LNCaP clone FGC (cell line): ENCODE measurements around the gene RAMP1.
"Not testable (repeated sequence)": the region's sequence is repeated elsewhere in the genome, so short reads cannot be mapped to it uniquely, and the experiment has no call there.

ENCODE experiments used
- DNase-seq: peaks from one replicate; pipeline ENCODE4 v3.0.0-alpha.2; 2011; ENCODE audit warnings: low read depth
- H3K4me3 ChIP-seq: 2 replicates; pipeline ENCODE4 v1.5.1; 2011; ENCODE audit warnings: mild to moderate bottlenecking, low read depth, low read length, control low read depth
- TF ChIP-seq, protein P1 (sequence below): IDR thresholded peaks from 2 replicates; pipeline ENCODE4 v1.5.1; 2012; ENCODE audit warnings: mild to moderate bottlenecking; ENCODE audit not compliant: control insufficient read depth, insufficient read depth; ENCODE audit errors: extremely low read depth

RAMP1 gene

GRCh38 chr2:237867465-237867864 is 8.0 kb downstream of the RAMP1 start:
- DNase-seq = no peak
- TF ChIP-seq, protein P1, sequence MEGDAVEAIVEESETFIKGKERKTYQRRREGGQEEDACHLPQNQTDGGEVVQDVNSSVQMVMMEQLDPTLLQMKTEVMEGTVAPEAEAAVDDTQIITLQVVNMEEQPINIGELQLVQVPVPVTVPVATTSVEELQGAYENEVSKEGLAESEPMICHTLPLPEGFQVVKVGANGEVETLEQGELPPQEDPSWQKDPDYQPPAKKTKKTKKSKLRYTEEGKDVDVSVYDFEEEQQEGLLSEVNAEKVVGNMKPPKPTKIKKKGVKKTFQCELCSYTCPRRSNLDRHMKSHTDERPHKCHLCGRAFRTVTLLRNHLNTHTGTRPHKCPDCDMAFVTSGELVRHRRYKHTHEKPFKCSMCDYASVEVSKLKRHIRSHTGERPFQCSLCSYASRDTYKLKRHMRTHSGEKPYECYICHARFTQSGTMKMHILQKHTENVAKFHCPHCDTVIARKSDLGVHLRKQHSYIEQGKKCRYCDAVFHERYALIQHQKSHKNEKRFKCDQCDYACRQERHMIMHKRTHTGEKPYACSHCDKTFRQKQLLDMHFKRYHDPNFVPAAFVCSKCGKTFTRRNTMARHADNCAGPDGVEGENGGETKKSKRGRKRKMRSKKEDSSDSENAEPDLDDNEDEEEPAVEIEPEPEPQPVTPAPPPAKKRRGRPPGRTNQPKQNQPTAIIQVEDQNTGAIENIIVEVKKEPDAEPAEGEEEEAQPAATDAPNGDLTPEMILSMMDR = no peak
- no peak overlapping the region for H3K4me3 ChIP-seq

DNA sequence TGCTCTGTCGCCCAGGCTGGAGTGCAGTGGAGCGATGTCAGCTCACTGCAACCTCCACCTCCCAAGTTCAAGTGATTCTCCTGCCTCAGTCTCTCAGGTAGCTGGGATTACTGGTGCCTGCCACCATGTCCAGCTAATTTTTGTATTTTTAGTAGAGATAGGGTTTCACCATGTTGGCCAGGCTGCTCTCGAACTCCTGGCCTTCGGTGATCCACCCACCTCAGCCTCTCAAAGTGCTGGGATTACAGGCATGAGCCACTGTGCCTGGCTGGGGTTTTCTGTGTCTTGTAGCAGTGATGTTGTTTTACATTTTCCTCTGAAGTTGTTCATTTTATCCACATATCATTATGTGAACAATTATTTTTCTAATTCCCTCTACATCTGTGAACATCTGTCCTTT is 8.7 kb downstream of the RAMP1 start:
- H3K4me3 ChIP-seq, DNase-seq: not testable (repeated sequence)

DNA sequence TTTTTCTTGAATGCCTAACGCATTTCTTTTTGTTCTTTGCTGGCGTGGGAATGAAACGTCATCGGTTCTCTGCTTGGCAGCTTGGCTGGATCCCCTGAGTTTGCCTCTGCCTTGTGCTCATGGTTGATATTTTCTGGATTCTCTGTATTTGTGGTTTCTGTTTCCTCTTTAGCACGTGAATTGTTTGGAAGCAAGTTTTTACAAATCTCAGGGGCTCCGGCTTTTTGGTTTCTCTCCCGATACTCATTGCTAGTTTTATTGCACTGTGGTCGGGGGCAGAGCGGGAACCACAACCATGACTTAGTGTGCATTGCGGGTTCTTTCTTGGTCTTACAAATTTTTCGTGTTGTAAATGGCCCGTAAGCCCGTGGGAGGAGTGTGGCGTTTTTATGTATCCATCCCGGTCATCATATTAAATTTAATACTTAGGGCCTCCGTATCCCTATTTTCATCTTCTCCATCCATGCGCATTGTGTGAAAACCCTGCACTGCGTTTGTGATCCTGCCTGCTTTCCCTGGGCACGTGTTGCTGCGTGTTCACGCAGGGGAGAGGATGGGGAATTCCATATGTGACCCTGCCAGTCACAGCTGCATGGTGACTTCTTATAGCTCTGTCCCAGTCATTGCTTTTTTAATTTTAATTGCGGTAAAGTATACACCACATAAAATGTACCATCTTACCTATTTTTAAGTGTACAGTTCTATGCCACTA is 9.4 kb downstream of the RAMP1 start:
- H3K4me3 ChIP-seq = no peak overlapping the region
- no peak for DNase-seq
- TF ChIP-seq, protein P1 = no peak

- TF ChIP-seq, protein P1 = no peak
- H3K4me3 ChIP-seq = no peak overlapping the region
- no peak for DNase-seq
Measured at GRCh38 chr2:237869343-237870102, 10.1 kb downstream of the RAMP1 start.

DNA sequence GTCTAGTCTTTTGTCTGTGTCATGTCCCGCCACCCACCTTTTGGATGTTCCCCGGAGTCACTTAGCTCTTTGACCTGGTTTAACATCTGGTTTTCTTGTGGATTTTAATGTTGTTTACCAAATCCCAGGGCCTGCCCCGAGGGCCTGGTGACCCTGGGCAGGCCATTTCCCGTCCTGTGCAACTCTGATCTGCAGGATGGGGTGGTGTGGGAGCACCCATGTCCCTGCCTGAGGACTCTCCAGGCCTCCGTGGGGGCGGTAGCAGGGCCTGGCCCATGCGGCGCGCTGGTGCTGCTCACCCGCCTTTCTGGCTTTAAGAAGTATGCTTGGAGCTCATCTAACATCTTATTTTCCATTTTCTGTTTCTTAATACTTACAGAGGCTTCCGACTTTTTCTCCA is 10.7 kb downstream of the RAMP1 start:
- no peak overlapping the region for H3K4me3 ChIP-seq
- no peak for DNase-seq
- TF ChIP-seq, protein P1 = no peak

- no peak overlapping the region for H3K4me3 ChIP-seq
- TF ChIP-seq, protein P1 = no peak
Measured at GRCh38 chr2:237870754-237871651, 11.6 kb downstream of the RAMP1 start.

More at GRCh38 chr2:237870754-237871651, 11.6 kb downstream of the RAMP1 start:
- DNase-seq = no peak
